Measurements from ENCODE around the gene RAB11FIP3.
"Not testable (repeated sequence)": the region's sequence is repeated elsewhere in the genome, so short reads cannot be mapped to it uniquely, and the experiment has no call there.

RAB11FIP3 gene

DNA sequence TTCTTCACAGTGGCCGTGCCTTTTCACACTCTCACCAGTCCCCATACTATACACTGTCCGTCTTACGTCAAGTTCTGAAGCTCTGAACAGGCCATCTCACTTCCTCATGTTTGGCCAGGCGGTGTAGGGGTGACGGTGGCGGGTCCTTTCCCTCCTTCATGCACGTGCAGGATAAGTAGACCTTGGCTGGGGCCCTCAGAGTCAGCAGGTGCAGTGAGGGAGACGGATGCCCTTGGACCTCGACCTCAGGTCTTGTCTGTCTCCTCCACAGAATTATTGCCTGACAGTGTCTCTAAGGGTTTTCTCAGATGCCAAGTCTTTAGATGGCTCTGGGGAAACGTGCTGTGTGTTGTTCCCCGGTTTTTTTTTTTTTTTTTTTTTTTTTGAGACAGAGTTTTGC, 37.6 kb downstream of the RAB11FIP3 start:
- DNase-seq (ENCODE audit: low read depth, low spot score): no peak

DNA sequence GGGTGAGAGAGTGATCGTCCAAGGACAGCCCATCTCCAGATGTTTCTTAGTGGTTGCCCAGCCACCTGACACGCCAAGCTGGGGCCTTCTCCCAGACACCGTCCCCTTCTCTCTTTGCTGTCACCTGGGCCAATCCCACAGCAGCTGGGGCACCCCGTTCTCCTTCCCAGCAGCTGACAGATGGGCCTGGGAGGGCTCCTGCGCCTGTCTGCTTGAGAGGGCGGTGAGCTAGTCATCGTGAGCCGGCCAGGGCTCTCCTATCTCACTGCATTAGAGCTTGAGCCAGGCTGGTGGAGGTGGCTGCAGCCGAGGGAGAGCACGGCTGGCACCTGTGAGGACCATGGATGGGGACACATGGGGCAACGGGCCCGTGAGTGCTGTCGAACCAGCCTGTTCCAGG, 41.2 kb downstream of the RAB11FIP3 start:
- DNase-seq (ENCODE audit: low read depth, low spot score): no peak

DNA sequence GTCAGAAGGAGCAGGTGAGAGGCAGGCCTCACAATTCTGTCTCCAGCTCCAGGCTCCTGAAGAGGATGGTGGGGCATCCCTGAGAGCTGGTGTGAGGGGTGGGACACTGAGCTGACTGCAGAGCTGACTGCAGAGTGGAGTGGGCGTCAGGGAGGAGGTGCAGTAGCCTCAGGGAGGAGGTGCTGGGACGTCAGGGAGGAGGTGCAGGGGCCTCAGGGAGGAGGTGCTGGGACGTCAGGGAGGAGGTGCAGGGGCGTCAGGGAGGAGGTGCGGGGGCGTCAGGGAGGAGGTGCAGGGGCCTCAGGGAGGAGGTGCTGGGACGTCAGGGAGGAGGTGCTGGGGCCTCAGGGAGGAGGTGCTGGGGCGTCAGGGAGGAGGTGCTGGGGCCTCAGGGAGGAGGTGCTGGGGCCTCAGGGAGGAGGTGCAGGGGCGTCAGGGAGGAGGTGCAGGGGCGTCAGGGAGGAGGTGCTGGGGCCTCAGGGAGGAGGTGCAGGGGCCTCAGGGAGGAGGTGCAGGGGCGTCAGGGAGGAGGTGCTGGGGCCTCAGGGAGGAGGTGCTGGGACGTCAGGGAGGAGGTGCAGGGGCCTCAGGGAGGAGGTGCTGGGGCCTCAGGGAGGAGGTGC, 41.9 kb downstream of the RAB11FIP3 start:
- not testable (repeated sequence) for DNase-seq (ENCODE audit: low read depth, low spot score)

DNA sequence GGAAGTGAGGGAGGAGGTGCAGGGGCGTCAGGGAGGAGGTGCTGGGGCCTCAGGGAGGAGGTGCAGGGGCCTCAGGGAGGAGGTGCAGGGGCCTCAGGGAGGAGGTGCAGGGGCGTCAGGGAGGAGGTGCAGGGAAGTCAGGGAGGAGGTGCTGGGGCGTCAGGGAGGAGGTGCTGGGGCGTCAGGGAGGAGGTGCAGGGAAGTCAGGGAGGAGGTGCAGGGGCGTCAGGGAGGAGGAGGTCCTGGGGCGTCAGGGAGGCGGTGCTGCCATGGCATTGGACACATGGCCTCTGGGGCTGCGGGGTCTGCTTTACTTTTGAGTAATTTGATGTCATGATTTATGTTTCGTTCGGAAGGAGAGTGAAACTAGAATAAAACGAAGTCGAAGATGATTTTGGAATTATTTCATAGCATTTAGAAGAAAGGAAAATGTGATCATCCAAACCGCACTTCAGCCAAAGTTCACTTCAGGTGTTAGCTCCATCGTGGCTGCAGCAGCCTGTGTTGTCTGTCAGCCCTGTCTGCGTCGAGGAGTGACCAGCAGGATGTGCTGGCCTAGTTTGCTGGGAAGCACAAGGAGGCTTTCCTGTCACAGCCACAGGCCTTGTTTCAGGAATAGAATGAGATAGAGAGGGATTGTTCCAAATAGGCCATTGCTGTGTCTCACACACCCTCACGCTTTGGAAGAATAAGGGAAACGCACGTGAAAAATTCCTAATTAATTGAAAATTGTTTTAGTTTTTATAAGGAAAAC, 42.8 kb downstream of the RAB11FIP3 start:
- DNase-seq (ENCODE audit: low read depth, low spot score): no peak

DNA sequence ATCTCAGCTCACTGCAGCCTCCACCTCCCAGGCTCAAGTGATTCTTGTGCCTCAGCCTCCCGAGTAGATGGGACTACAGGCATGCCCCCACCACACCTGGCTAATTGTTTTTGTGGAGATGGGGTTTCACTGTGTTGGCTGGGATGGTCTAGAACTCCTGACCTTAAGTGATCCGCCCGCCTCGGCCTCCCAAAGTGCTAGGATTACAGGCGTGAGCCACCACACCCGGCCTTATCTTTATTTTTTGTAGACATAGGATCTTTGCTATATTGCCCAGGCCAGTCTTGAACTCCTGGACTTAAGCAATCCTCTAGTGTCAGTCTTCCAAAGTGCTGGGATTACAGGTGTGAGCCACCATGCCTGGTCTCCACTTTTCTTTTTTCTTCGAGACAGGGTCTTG, 44.0 kb downstream of the RAB11FIP3 start:
- DNase-seq (ENCODE audit: low read depth, low spot score): not testable (repeated sequence)

DNA sequence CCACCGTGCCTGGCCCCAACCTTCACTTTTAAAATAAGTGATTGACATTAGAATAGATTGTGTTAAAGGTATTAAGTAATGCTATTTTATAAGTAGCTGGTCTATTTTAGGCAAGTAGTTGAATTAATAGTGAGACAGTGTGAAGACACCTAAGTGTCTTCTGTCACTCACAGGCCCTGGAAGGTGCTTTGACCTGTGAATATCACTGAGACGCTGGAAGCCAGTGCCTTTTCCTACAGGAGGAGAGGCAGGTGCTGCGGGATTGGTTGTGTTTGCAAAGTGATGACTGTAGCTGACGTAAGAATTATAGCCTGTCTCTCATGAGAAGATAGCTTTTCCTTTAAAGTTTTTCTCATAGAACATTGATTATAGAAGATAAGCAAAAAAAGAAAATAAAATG, 45.0 kb downstream of the RAB11FIP3 start:
- DNase-seq (ENCODE audit: low read depth, low spot score): no peak

DNA sequence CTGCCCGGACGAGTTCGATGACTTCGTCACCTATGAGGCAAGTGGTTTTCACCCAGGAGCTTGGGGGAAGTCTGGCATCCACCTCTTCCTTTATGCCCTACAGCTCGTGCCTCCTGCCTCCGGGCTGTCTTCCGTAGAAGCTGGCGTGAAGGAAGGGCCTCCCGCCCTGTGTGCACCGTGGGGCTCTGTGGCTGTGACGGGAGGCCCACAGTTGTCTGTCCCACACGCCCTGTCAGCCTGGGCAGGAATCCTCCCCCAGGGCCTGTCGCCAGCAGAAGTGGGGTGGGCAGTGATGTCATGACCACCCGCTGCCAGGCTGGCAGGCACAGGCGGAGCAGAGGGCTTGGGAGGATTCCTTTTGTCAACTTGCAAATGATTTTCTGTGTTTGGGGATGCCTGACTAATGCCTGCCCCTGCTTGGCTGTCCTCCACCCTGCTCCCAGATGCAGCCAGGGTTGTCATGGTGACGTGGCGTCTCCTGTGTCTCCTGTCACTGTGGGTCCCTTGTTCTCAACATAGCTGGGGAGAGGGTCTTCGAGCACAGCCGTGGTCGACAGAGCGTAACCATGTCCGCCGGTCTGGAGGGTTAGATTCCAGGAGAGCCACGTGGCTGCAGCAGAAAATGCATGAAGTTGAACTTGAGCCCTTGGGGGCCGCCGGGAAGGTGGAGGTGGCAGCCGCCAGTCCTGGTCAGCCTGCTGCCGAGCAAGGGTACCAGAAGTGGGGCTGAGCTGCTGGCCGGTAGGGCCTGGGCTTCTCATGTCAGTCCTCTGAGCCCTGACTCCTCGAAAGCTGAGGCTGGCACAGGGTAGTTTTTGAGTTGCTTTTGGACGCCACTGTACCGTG, 46.1 kb downstream of the RAB11FIP3 start:
- peak; percentile 84 for DNase-seq (ENCODE audit: low read depth, low spot score)

DNA sequence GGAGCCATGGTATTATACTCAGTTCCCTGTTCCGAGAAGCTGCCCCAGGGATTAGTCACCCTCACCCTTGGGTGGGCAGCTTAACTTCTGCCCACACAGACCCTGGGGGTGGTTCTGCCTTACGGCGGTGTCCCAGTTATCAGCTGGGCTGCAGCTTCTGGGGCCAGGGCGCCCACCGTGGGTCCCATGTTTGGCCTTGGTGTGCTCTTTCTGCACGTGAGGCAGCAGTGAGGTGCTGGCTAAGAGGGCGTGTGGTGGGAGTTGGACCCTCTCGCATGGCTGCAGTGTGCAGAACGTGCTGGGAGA, 46.7 kb downstream of the RAB11FIP3 start:
- DNase-seq (ENCODE audit: low read depth, low spot score): no peak

DNA sequence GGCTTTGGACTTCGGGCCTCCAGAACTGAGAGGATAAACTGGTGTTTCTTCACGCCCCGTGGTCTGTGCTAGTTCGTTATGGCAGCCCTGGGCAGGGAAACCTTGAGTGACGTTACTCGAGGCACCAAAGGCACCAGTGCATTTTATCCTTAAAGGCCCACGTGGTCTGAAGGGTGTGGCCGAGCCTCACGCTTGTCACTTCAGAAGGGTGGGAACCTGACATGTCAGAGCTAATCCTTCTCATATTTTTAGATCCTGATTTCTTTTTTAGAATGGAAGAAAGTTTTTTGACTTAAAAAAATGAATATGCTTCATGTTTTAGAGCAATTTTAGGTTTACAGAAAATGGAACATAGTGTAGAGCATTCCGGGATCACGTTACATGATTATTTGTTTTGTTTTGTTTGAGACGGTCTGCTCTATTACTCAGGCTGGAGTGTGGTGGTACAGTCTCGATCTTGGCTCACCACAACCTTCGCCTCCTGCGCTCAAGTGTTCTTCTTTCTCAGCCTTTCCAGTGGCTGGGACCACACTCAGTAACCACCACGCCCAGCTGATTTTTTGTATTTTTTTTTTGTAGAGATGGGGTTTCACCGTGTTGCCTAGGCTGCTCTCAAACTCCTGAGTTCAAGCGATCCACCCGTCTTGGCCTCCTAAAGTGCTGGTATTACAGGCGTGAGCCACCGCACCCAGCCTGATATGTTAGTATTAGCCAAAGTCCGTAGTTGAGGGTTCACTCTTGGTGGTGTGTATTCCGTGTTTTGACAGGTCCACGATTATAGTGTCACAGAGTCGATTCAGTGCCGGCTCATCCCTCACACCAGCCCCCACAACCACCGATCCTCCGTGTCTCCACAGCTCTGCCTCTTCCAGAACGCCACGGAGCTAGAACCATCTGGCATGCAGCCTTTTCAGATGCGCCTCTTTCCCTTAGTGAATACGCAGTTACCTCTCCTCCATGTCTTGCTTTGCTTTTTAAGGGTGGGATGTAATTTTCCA, 47.9 kb downstream of the RAB11FIP3 start:
- DNase-seq (ENCODE audit: low read depth, low spot score): no peak

DNA sequence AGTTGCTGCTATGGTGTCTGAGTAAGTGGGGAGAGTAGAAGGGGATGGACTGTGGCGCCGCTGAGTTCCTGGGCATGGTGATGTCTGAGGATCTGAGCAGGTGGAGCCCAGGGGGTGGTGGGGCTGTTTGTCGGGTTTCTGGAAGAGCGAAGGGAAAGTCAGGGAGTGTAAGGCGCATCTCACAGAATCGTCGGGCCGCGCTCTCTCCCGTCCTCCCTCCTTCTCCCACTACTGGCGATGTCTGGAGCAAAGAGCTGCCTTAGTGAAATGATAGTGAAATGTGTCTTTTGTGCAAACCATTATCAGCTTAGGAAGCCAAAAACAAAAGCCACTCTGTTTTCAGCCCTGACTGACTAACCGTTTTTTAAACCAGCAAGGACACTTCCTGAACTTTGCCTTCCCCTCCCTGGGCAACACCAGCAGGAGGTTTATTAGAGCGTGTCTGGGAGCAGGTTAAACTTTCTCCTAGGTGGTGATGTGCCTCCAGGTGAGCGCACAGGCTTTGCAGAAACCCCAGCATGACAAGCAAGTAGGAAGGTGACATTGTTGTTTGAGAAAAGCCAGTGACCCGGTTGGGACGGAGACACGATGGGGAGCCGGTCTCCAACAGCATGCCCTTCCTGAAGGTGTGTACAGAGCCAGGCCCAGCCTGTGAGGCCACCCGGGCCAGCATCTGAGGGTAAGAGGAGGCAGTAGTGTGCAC, 49.1 kb downstream of the RAB11FIP3 start:
- DNase-seq (ENCODE audit: low read depth, low spot score): no peak

DNA sequence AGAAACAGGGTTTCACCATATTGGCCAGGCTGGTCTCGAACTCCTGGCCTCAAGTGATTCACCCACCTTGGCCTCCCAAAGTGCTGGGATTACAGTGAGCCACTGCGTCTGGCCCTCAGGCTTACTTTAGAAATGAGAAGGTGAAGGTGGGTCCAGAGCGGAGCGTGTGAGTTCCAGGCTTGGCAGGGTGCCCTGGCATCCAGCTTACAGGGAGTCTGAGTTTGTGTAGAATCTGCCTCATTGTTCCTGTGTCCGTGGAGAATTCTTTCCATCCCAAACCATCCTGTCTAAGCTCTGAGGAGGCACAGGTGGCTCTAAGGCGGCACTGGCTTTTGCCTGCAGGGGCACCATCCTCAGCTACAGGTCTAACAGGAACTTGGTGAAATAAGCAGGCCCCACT, 50.6 kb downstream of the RAB11FIP3 start:
- DNase-seq (ENCODE audit: low read depth, low spot score): no peak

DNA sequence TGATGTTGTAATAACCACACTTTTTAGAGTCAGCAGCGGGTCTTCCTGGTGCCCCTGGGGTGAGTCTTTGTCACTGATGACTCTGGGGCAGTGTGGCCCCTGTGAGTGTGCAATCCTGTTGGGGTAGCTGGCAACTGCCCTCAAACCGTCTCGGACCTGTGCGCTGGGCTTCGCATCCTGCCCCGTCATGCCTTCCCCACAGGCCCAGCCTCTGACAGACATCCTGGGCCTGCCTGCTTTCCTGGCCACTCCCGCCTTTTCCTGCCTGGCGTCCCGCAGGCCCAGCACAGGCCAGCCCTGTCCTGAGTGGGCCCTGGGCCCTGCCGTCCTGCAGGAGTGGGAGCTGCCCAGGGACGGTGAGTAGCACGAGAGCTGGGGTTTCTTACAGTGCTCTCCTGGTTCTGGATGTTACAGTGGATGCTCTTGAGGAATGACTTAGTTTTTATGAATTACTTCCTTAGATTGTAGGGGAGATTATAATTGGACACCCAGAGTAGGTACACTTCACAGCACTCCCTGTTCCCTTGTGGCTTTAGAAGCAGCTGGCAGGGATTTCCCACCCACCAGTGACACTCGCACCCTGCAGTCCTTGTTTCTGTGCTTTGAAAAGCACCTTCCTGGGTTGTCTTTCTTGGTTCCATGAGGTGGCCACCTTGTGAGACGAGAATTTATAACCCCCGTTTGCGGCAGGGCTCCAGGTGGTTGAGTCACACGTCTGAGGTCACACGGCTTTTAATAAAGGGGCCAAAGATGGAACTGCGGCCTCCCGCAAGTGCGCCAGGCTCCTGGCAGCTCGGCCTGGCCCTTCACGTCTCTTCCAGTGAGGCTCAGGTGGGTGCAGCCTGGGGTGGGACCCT, 52.1 kb downstream of the RAB11FIP3 start:
- no peak for DNase-seq (ENCODE audit: low read depth, low spot score)

DNA sequence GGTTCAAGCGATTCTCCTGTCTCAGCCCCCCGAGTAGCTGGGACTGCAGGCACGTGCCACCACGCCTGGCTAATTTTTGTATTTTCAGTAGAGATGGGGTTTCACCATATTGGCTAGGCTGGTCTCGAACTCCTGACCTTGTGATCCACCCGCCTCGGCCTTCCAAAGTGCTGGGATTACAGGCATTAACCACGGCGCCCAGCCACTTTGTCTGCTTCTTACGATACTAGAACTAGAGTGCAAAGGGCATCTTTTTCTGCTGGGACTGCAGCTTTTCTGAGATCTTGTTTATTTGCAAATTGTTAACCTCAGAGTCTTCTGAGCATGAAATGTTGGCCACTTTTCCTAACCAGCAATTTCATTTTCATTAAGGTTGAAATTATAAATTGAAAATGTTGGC, 52.8 kb downstream of the RAB11FIP3 start:
- not testable (repeated sequence) for DNase-seq (ENCODE audit: low read depth, low spot score)

DNA sequence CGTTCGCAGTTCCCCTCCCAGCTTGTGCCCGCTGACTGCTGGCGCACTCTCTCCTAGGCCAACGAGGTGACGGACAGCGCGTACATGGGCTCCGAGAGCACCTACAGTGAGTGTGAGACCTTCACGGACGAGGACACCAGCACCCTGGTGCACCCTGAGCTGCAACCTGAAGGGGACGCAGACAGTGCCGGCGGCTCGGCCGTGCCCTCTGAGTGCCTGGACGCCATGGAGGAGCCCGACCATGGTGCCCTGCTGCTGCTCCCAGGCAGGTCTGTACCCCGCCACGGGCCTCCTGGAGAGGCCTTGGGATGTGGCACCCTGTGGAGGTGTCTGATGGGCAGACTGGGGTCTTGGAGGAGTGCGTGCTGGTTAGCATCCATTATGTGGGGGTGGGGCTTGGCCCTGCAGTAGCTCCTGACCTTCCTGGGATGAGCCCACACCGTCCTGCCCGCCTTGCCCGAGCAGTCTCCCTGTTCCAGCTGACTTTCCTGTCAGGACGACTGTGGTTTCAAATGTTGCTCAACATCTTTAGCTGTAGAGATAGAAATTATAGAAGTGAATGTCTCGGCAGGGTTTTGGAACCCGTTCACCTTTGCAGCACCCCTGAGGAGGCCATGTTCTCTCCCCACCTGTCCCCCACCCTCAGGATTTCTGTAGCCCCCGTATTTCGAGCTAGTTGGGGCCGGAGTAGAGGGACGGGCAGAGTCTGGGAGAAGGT, 57.2 kb downstream of the RAB11FIP3 start:
- DNase-seq (ENCODE audit: low read depth, low spot score): no peak

DNA sequence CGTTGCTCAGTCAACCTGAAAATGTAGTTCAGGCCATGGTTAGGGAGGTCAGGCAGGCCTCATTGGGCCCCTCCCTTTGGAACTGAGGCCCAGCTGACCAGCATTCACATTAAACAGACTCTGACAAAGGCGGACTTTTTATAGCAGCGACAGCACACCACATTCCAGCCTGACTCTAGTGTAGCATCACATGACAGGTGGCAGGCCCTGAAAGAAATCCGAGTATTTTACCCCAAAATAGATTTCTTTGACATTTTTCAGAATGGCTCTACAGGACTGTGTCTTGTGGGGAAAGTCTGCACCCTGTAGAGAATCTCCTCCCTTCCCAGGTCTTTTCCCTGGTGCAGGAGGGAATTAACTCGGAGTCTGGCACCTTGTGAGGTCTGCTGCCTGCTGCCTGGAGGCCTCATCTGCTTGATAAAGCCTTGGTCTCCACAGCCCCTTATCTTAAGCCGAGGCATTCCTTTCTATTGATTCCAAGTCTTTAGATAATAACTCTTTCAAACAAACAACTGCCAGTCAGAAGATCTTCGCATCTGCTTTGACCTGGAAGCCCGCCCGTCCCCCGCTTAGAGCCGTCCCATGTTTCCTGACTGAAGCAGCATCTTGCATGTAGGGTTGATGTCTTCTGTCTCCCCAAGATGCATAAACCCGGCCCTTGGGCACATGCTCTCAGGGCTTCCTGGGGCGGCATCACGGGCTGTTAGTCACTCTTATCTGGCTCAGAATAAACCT, 58.1 kb downstream of the RAB11FIP3 start:
- peak; percentile 91 for DNase-seq (ENCODE audit: low read depth, low spot score)

DNA sequence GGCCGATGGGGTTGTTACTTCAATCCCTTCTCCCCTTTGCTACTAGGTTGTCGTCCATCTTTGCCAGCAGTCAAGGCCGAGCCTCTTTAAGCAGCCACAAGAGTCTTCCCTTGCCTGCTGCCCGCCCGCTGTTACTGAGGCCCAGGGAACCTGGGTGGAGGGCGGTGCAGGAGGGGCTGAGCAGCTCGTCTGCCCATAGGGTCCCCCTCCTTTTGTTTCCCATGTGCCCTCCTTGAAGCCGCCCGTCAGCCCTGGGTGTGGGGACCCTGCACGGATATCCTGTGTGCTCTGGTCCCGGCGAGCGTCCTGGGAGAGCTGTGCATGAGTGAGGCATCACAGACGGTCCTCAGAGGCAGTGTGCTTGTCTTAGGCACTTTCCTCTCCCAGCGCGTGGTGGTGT, 64.2 kb downstream of the RAB11FIP3 start:
- DNase-seq (ENCODE audit: low read depth, low spot score): no peak

DNA sequence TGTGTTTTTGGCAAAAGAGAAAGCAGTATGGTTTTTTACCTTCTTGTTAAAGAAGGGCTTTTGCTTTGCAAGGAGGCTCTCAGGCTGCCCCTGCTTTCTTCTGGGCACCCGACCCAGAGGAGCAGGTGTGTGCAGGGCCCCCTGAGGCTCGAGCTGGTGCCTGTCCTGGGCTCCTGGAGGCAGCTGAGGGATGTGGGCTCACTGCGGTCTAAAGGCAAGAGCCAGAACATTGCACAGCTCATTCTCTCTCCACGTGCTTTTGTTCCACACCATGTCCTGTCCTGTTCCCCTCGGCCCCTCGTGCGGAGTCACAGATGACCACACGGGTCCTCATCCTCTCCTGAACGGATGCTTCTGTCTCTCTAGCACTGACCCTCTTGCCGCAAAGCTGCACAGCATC, 65.3 kb downstream of the RAB11FIP3 start:
- no peak for DNase-seq (ENCODE audit: low read depth, low spot score)

DNA sequence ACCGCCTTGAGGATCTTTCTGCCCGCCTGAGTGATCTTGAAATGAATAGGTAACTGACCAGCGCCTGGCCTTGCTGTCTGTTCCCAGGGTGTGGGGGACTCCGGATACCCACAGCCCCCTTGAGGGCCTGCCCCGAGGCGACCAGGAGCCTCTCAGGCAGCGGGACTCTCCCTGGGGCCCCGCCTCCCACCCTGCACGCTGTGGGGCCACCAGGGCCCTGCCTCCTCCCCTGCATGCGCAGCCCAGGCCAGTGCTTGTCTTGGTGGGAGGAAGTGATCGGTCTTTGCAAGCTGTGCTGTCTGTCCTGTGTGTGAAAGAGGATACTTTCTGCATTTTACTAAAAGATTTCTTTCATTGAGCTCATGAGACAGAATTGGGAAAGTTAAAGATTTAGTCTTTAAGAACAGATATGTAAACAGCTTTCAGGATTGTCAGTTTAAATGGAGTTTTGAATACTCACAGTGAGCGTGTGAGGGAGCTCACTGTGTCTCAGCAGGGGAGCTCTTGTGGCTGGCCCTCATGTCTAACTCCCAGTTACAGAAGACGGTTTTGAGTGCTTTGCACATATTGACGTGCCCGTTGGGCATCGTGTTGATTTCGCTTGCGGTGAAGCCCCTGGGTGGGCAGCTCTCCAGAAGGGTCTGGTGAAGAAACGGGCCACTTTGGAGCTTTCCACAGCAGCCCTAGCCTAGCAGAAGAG, 65.9 kb downstream of the RAB11FIP3 start:
- peak; percentile 54 for DNase-seq (ENCODE audit: low read depth, low spot score)
